HG03196 (cell line): ENCODE measurements around the gene RFX7.

Experiments
- ATAC-seq: cut with Tn5 transposase; IDR thresholded peaks from one replicate; pipeline ENCODE4 v1.9.1; 2021; ENCODE audit not compliant: unreplicated experiment

The RFX7 gene

DNA sequence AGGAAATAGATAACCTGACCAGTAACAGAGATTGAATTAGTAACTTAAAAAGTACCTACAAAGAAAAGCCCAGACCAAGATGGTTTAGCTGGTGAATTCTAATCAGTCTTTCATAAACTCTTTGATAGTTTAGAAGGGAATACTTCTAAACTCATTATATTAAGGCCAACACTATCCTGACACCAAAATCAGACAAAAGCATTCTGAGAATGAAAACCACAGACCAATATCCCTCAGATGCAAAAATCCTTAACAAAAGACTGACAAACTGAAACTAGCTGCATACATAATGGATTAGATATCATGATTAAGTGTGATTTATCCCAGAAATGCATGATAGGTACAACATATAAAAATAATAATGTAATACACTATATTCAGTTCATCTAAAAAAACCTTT, 115.6 kb downstream of the RFX7 start:
- ATAC-seq: no peak

DNA sequence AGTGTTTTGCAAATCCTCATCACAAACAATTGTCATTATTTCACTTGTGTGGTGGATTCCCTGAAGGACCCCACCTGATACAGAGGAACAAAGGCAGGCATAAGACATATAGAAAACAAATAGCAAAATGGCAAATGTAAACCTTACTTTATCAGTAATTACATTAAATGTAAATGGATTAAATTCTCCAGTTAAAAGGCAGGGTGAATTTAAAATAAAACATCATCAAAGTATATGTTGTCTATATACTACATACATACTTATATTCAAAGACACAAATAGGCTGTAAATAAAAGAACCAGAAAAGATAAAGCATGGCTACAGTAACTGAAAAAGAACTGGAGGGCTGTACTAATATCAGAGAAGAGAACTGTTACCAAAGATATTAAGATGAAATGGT, 117.3 kb downstream of the RFX7 start:
- ATAC-seq: no peak

DNA sequence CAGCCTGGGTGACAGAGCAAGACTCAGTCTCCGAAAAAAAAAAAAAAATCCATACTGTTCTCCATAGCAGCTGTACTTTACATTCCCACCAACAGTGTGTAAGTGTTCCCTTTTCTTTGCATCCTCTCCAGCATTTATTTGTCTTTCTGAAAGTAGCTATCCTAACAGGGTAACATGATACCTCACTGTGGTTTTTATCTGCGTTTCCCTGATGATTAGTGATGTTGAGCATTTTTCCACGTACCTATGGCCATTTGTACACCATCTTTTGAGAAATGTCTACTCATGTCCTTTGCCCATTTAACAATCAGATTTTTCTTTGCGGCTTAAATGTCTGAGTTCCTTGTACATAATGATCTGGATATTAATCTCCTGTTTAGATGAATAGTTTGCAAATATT, 119.3 kb downstream of the RFX7 start:
- no peak for ATAC-seq

DNA sequence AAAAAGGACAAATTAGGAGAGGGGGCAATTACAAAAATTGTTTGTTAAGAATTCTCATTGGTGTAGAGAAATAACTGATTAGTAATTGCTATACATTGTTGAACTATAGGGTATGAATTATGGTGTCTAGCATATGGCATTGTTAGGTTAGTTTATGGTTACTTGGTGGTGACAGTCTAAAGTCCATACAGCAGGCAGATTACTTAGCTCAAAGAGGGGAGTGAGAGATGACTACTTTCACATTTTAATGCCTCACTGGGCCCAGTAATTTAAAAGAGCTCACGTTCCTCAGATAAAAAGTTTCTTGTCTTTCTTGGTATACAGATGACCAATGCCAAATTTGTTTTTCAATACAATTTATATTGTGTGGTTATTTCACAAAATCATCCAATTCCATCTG, 137.8 kb downstream of the RFX7 start:
- ATAC-seq: no peak

DNA sequence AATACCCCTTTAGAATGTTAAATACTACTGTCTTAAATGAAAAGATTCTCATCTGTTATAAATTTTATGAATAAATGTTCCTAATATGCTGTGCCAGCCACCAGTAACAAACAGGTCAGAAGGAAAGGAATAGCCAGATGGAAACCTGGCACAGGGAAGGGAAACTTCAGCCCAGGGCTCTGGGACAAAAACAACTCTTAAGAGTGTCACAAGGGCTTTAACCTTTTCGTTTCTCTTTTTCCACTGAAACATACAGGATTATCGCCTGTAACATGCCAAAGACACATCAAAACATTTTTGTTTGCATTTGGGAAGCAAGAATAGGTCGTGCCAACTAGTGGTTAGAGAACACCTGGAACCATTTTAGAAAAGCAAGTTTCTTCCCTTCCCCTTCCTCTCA, 141.2 kb downstream of the RFX7 start:
- no peak for ATAC-seq

DNA sequence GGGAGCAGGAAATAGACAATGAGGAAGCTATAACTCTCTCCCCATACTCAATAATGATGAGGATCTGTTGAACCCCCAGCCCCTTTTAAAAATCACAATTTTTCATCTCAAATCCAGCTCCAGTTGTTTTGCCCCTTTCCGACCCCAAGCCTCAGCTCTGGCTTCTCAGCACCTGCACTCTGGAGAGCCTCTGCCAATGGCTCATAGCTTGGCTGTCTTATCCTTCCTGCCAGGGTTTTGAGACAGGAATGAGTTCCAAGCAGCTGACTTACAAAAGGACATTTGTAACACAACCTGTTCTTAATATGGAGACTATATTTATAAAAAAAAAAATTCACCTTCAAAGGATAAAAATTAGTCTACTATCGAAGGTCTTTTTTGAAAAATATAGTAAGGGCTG, 144.4 kb downstream of the RFX7 start:
- ATAC-seq: no peak

DNA sequence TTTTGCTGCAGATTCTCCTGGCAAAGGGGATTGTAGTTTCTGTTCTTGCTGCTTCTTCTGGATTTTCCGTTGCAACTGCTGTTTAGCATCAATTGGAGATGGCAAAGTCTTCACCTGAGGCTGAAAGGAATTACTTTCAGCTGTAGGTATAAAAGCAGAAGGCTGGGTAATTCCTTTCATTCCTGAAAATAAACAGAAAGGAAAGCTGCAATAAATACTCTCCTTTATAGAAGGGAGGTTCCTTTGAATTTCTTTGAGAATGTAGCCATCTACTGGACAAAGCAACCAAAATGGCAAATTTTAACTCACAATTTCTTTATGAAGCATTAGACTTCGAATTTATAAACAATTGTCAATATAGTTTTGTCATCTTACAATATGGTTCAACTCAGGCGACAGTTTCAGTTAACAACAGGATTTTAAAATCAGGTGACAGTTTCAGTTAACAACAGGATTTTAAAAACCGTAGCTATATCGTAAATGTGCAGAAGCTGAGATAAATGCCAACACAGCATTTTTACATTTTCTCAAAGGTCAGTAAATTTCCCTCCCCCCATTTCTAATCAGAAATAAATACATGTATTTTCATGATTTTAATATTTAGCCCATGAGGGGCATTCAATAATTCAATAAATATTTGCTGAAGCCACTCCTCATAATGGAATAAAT, 145.3 kb downstream of the RFX7 start:
- no peak for ATAC-seq

DNA sequence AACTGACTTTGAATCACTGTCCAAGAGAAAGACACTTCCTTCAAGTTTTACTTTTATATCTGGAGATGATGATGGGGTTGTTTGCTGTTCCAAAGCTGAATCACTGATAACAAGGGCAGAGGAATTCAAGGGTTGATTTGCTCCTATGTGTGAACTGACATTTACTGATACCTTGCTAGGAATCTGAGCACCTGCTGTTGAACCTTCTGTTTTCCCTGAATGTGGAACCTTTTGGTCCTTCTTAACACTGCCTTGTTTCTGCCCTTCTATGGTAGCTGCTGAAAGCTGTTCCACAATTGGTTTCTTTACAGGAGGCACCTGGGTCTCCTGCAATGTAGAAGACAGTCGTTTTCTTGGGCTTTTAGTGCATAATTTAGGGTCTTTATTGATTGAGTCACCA, 148.3 kb downstream of the RFX7 start:
- no peak for ATAC-seq

DNA sequence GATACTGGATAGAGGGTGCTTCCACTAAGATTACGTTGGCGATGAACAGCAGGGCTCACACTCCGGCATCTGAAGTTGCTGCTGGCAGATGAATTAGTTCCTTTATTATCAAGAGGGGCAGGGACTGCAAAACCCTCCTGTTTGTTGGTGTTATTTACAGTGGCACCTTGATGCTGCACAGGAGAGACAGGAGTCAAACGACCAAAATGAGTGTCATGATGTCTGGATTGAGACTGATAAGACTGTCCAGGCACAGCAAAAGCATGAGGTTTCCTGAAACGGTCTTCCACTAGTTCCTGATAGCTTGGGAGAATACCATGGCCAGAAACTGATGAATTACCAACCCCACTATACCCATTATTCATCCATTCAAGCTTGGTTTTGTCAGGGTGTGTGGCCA, 149.5 kb downstream of the RFX7 start:
- ATAC-seq: no peak

DNA sequence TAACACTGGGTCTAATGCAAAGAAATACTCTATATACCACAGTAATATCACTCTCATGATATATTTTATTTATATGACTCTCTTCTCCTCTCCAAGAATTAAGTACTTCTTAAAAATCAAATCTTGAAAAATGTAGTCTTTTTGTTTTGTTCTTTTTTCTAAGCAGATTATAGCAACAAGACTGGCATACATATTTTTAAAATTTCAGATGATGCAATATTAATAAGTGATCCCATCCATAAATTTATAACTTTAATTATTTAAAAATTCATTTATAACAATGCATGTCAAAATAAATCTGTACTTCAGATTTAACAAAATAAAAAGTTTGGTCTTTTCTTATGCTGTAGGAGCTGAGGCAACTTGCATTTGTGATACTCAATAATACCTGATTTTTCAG, 155.3 kb downstream of the RFX7 start:
- no peak for ATAC-seq

DNA sequence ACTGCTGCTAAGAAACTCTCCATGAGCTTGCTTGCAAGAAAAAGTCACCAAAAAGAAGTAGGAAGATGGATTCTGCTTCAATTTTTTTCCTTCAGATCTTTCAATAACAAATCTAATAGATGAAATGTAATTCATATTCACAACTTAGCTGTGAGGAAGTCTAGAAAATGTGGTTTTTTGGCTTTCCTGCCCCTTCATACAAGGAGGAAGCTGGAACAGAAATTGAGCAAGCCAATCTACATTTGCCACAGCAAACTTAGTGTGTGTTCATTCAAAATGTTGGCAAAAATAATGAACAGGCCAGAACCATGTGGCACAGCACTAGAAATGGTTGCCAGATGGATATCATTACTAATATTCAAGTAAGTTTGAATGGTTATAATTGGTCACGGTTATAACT, 157.1 kb downstream of the RFX7 start:
- ATAC-seq: no peak

DNA sequence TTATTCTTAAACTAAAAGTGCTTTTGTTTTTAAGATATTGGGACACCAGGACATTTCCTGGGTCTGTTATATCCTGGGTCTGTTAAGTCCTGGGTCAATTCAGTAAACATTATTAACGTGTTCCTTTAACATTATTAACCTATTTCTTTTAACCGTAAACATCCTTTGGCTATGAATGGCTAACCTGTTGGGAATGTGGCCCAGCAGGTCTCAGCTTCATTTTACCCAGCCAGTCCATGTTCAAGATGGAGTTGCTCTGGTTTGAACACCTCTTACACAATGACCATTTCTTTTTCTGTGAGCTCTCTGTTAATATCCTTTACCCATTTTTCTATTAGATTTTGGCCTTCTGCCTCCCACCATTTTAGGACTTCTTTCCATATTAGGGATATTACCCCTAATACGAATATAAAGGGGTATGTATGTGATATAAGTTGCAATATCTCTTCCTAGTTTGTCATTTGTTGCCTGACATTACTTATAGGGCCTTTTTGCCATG, 161.4 kb downstream of the RFX7 start:
- no peak for ATAC-seq

DNA sequence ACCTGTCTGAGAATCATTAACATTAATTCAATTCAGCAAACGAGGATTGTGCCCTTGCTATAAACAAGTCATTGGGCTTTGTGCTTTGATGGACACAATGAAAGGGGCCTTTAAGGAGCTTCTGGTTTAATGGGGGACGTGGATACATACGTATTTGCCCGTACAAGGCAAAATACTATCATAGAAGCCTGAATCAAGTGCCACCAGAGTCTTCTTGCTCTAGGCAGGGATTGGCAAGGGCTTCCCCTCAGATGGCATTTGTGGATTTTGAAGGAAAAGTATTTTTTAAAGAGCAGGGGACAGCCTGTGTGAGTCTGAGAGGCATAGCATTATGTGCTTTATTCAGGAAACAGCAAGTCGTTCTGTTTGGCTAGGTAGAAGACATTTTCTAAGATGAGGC, 166.6 kb downstream of the RFX7 start:
- ATAC-seq: no peak

DNA sequence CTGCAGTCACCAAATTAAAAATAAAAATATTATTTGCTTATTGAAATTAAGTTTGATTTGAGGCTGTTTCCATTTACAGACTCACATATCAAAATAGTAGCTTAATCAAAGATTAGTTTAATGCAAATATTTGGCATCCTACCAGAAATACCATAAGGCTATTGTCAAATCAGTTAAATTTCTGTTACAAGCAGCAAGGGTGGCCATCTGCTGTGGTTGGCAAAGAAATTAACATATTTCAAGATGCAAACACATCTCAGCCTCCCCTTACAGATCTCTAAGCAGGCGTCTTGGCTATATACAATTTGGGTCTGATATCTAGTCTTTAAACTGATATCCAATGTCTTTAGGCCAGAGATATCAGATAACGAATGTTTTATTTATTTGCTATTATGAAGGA, 167.0 kb downstream of the RFX7 start:
- ATAC-seq: no peak

DNA sequence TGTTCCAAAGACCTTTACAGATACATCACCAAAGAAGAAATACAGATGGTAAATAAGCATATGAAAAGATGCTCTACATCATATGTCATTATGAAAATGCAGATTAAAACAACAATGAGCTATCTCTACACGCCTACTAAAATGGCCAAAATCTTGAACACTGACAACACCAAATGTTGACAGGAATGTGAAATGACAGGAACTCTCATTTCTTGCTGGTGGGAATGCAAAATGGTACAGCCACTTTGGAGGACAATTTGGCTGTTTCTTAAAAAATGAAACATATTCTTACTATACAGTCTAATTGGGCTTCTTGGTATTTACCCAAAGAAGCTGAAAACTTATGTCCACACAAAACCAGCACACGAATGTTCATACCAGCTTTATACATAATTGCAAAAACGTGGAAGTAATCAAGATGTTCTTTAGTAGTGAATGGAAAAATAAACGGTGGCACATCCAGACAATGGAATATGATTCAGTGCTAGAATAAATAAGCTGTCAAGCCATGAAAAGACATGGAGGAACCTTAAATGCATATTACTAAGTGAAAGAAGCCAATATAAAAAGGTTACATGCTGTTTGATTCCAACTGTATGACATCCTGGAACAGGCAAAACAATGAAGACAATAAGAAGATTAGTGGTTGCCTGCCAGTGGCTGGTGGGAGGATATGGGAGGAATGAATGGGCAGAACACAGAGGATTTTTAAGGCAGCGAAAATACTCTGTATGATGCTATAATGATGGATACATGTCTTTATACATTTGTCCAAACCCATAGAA, 169.0 kb downstream of the RFX7 start:
- ATAC-seq: no peak

DNA sequence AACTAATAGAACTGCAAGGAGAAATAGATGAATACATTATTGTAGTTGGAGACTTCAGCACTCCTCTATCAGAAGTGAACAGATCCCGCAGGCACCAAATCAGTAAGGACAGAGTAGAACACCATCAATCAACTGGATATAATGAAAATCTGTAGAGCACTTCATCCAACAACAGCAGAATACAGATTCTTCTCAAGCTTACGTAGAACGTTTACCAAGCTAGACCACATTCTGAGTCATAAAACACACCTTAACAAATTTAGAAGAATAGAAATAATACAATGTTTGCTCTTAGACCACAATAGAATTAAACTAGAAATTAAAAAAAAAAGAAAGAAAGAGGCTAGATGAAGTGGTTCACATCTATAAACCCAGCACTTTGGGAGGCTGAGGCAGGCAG, 179.5 kb downstream of the RFX7 start:
- ATAC-seq: no peak

DNA sequence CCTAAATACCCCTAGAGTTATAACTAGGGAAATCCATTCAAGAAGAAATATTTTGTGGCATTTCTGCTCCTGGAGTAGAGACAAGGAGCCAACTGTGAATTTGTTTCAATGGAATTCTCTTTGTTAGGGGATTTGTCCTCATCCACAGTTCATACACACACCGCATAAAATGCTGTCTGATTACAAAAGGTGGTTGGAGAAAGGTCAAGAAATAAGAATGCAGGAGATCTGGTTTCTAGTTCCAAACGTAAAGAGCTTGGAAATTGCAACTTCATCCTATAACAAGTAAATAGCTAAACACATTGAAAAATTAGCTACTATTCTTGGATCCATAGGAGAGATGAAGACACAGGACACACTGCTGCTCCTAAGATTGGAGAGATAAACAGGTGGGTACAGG, 184.0 kb downstream of the RFX7 start:
- no peak for ATAC-seq

DNA sequence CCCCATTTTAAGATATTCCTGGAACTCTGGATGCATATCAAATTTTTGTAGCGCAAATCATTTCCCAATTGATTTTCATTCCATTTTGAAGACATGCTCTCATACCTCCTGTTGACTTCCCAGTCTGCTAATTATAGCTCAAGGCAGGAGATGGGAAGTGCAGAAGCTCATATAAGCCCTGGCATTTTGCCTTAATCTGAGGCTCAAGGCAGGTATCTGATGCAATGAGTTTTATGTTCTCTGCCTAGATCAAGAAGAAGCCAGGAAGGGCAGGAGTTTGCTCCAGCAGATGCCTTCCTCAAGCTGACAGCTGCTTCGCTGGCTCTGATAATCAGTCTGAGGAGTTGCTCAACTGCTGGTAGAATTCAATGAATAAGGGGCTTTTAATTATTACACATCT, 184.7 kb downstream of the RFX7 start:
- ATAC-seq: no peak

DNA sequence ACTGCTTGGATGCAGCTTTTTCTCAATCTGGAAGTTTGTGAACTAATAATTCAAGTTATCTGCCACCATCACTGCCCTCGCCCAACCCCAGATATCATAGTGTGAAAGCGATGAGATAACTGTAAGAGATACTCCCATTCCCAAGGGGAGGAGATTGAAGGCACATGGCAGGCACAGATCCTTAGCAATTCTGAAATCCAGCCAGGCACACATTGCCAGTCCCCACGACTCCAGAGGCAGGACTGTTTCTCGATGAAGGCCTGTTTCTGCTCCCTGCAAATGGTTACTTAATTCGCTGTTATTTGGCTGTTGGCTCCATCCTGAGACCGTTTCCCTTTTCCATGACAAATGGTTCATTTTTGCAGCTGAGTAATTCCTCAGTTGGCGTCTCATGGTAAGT, 187.1 kb downstream of the RFX7 start:
- no peak for ATAC-seq

DNA sequence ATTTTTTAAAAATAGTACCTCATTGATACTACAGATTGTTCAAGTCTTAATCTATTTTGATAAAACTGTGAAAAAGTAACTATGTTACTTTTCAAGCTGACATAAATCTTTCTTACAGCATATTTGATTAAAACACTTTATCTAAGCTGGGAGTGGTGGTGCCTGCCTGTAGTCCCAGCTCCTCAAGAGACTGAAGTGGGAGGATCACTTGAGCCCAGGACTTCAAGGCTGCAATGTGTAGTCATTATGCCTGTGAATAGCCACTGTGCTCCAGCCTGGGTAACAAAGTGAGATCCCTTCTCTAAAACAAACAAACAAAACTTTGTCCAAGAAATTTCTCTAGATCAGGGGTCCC, 190.7 kb downstream of the RFX7 start:
- ATAC-seq: no peak

DNA sequence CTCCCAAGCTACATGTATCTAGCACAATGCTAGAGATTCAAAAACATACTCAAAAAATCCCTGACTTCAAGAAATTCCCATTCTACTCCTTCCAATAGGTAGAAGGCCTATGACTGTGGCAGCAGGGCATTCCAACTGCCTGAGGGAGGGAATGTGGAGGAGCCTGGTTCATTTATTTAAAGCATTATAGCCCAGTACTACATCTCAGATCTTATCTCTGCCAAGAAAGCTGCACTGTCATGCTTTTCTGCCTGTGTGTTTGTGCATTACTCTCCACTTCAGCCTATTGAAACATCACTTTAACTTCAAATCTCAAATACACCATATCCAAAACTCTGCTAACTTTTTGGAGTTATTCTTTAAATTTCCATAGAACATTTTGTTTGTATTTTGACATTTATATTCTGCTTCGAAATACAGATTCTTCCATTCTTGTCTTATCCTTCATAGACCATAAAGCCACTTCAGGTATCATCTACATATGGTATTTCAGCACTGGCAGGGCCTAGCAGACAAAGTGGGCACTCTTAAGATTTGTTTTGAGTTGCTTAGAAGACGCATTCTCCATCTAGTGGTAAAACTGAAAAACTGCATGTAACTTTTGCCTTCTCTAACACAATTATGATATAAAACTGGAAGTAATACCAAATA, 191.2 kb downstream of the RFX7 start:
- ATAC-seq: no peak

DNA sequence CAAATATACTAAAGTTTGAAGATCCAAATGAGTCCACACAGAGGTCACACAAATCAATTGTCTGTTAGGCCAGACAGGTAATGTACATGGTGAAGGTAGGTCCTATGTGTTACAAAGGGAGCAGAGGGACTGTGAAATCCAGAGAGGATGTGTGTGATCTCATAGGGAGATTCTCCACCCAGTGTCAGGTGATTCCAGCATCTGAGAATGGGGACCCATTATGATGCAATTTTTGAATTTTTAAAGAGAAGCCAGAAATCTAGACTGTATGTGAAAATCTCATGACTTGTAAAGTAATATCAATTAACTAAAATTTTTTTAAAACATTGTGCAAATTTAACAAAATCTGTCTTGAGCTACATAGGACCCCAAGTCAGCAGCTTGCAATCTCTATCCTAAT, 192.0 kb downstream of the RFX7 start:
- ATAC-seq: no peak
